DOHH2 (cell line): ENCODE data around the gene GANC.

Source experiments
- CTCF ChIP-seq: fragments of 200-600 bp; sonication (generic); IDR thresholded peaks from one replicate; pipeline ENCODE4 v1.5.1; 2014; ENCODE audit warnings: antibody characterized with exemption, mild to moderate bottlenecking, low read depth, low read length; ENCODE audit not compliant: poor library complexity, severe bottlenecking
- EZH2phosphoT487 ChIP-seq: fragments of 200-600 bp; sonication (generic); IDR thresholded peaks from 2 replicates; pipeline ENCODE4 v1.6.1; 2017; ENCODE audit warnings: borderline replicate concordance, mild to moderate bottlenecking, antibody characterized with exemption, low read length, moderate library complexity, mixed read lengths

DNA sequence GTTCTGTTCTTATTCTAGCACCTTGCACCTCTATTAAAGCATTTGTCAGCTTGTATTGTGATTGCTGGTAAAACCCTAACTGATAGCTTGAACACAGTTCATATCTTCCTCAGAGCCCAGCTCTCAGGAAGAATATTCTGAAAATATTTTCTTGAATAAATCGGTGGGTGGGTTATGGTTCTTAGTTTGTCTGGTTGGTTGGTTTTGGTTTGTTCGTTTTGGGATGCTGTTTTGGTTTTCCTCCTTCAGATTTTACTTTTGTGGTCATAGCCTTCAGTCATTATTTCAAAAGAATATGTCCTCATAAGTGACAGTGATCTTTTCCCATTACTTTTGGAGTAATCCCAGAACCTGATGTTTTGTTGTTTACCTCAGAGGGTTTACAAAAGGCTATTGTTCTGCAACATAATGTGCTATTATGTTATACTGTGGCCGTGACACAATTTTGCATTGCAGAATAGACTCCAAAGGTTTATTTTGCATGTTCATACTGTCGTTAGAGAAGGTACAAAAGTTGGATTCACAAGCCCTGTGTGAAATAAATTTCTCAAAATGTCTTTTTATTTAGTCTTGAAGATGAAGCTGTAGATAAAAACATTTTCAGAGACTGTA, 2.9 kb downstream of the GANC start:
- TF ChIP-seq CTCF (no peak), EZH2phosphoT487 (no peak)
